Measurements from ENCODE around the gene TSPAN9. TPM values are rescaled to one million over a fixed set of nuclear protein-coding genes. Genes with fewer than 3 reads are reported as not detected.

The TSPAN9 gene
- total RNA-seq, 4 donors from 2014 or later = 27.8 to 47.2 (median 34.3) TPM

- DNase-seq (ENCODE audit: low spot score in 2 of 2) = no peak
- H3K4me1 ChIP-seq = no peaks in the 10 kb centered on the region
- H3K27ac ChIP-seq = no peak overlapping the region
- WGBS = 83% methylated on average over 10 of the region's 10 CpGs
- H3K4me3 ChIP-seq = no peak overlapping the region
- TF ChIP-seq, protein P1, sequence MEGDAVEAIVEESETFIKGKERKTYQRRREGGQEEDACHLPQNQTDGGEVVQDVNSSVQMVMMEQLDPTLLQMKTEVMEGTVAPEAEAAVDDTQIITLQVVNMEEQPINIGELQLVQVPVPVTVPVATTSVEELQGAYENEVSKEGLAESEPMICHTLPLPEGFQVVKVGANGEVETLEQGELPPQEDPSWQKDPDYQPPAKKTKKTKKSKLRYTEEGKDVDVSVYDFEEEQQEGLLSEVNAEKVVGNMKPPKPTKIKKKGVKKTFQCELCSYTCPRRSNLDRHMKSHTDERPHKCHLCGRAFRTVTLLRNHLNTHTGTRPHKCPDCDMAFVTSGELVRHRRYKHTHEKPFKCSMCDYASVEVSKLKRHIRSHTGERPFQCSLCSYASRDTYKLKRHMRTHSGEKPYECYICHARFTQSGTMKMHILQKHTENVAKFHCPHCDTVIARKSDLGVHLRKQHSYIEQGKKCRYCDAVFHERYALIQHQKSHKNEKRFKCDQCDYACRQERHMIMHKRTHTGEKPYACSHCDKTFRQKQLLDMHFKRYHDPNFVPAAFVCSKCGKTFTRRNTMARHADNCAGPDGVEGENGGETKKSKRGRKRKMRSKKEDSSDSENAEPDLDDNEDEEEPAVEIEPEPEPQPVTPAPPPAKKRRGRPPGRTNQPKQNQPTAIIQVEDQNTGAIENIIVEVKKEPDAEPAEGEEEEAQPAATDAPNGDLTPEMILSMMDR (IDR thresholded peaks at IDR 0.05) = no peak
- no peak for TF ChIP-seq POLR2A (IDR thresholded peaks at IDR 0.05)
- TF ChIP-seq POLR2AphosphoS5 (IDR thresholded peaks at IDR 0.05) = no peak
- TF ChIP-seq EP300 (IDR thresholded peaks at IDR 0.05) = no peak
- H3K9me3 ChIP-seq = no peaks in the 10 kb centered on the region
- H3K36me3 ChIP-seq = peaks cover 5% of the 10 kb centered on the region
- H3K27me3 ChIP-seq = no peaks in the 10 kb centered on the region
Measured at GRCh38 chr12:3262470-3262869, 185.3 kb downstream of the TSPAN9 start.

- DNase-seq (ENCODE audit: low spot score in 2 of 2) = no peak
- Histone ChIP-seq H3K27ac (no peak overlapping the region), H3K9me3 (no peaks in the 10 kb centered on the region), H3K4me1 (no peaks in the 10 kb centered on the region), H3K36me3 (peaks cover 5% of the 10 kb centered on the region), H3K4me3 (no peak overlapping the region), H3K27me3 (no peaks in the 10 kb centered on the region)
- TF ChIP-seq, protein P1 (IDR thresholded peaks at IDR 0.05) = no peak
- TF ChIP-seq POLR2AphosphoS5 (IDR thresholded peaks at IDR 0.05) (no peak), EP300 (IDR thresholded peaks at IDR 0.05) (no peak), POLR2A (IDR thresholded peaks at IDR 0.05) (no peak)
- 93% methylated on average over 10 of the region's 13 CpGs for WGBS
Measured at GRCh38 chr12:3263282-3263681, 186.1 kb downstream of the TSPAN9 start.

DNA sequence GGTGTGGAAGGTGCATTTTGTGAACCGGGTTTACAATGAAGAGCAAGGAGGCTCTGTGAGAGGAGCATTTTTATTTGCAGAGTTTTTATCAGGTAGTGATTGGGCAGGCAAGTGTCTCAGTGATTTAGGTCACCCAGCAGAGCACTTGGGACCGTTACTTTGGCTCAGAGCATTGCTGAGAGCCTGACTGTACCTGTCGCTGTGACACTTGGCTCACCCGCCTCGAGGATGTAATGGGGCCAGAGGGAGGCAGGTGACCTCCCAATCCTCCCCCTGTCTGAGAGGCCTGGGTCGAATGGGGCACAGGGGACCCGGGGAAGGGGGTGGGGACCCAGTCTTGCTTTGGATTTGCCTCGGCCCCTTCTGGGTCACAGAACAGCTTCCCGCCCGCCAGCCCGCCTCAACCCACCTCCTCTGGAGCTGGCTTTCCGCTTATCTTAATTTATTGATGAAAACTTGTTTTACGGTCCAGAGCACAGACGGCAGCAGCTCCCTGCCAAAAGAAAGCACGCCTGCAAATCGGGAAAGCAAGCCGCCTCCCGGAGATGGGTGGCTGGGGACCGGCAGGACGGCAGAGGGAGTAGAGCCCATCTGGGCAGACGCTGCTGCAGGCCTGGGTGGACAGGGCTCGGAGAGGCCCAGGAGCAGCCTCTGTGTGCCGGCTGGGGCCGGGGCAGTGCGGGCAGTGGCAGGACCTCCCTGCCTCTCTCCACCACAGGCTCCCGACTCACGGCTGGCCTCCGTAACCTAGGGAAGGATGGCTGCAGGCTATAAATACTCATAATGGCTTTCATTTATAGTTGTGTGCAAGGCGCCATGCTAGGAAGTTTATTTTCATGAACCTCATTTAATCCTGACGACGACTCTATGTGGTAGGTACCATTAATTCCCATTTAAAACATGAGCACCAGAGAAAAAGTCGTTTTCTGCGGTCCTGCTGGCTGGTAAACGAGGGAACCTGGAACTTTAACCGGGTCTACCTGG, 187.1 kb downstream of the TSPAN9 start:
- TF ChIP-seq, protein P1 (IDR thresholded peaks at IDR 0.05) = no peak
- no peak for TF ChIP-seq POLR2A (IDR thresholded peaks at IDR 0.05)
- no peak for TF ChIP-seq EP300 (IDR thresholded peaks at IDR 0.05)
- no peak for TF ChIP-seq POLR2AphosphoS5 (IDR thresholded peaks at IDR 0.05)
- H3K4me3 ChIP-seq = no peak overlapping the region
- no peaks in the 10 kb centered on the region for H3K27me3 ChIP-seq
- H3K27ac ChIP-seq = no peak overlapping the region
- peaks cover 5% of the 10 kb centered on the region for H3K36me3 ChIP-seq
- DNase-seq (ENCODE audit: low spot score in 2 of 2) = no peak
- H3K4me1 ChIP-seq = no peaks in the 10 kb centered on the region
- H3K9me3 ChIP-seq = no peaks in the 10 kb centered on the region
- WGBS = 86% methylated on average over 28 of the region's 35 CpGs

DNA sequence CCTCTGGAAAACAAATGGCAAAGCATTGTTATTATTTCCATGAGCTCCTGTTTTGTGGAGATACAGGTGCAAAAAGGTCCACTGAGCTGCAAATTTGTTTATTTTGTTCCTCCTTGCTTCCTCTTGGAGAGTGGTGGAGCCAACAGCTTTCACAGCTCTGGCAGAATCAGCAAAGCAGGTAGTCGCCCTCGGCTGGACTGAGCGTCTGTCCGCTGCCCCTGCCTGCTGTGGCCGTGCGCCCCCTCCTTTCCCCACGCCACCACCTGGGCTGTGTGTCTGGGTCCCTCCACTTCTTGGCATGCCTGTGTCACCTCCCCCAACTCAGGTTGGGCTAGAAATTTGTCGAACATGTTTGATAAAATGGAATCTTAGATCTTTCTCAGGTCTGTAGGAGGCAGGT, 188.2 kb downstream of the TSPAN9 start:
- Histone ChIP-seq H3K4me3 (no peak overlapping the region), H3K36me3 (peaks cover 5% of the 10 kb centered on the region), H3K9me3 (no peaks in the 10 kb centered on the region), H3K27me3 (no peaks in the 10 kb centered on the region), H3K4me1 (no peaks in the 10 kb centered on the region), H3K27ac (no peak overlapping the region)
- TF ChIP-seq POLR2A (IDR thresholded peaks at IDR 0.05) (no peak), EP300 (IDR thresholded peaks at IDR 0.05) (no peak), POLR2AphosphoS5 (IDR thresholded peaks at IDR 0.05) (no peak)
- TF ChIP-seq, protein P1 (IDR thresholded peaks at IDR 0.05) = no peak
- 89% methylated on average over 8 of the region's 8 CpGs for WGBS
- DNase-seq (ENCODE audit: low spot score in 2 of 2) = no peak

- H3K36me3 ChIP-seq = peaks cover 5% of the 10 kb centered on the region
- H3K4me1 ChIP-seq = no peaks in the 10 kb centered on the region
- no peak overlapping the region for H3K4me3 ChIP-seq
- no peaks in the 10 kb centered on the region for H3K9me3 ChIP-seq
- H3K27ac ChIP-seq = no peak overlapping the region
- no peak for DNase-seq (ENCODE audit: low spot score in 2 of 2)
- 88% methylated on average over 2 of the region's 8 CpGs for WGBS
- TF ChIP-seq EP300 (IDR thresholded peaks at IDR 0.05) (no peak), POLR2AphosphoS5 (IDR thresholded peaks at IDR 0.05) (no peak), POLR2A (IDR thresholded peaks at IDR 0.05) (no peak)
- TF ChIP-seq, protein P1 (IDR thresholded peaks at IDR 0.05) = no peak
- H3K27me3 ChIP-seq = no peaks in the 10 kb centered on the region
Measured at GRCh38 chr12:3266638-3267037, 189.5 kb downstream of the TSPAN9 start.

Measured in suprapubic skin (tissue), 4 donors.